Measurements from ENCODE around the gene EDN2.

EDN2 gene

DNA sequence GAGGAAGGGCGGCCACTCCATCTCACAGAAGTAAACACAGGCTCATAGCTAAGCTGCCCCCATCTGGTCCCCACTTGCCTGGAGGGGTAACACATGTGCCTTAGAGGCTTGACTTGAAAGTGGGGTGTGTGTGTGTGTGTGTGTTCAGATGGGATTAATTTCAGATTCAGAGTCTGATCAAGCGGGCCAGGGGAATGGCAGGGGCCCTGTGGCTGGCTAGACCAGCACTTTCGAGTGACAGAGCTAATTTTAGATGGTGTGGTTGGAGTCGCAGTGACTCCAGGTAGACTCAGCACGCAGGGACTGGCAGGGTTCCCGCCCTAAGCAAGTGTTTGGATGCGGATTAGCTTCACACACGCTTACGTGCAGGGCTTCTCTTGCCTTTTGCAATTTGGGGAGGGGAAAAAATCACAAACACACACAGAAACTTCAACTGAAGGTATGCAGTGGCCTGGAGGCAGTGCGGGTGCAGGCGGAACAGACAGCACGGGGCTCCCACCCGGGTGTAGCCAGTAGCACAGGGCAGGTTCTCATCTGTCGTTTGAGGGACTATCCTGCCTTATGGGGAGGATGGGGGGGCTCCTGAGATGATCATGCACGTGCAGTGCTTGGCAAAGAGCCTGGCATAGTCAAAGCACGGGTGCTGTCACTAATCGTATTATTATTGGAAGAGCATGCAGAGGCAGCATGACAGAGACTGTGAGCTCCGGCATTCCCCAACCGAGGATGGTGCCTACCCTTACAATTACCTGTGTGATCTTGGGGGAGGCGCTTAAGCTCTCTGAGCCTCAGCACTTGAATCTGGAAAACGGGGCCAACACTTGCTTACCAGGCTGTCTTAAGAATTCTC, 1.3 kb downstream of the EDN2 start:
- no peak for DNase-seq (ENCODE audit: low read depth)

DNA sequence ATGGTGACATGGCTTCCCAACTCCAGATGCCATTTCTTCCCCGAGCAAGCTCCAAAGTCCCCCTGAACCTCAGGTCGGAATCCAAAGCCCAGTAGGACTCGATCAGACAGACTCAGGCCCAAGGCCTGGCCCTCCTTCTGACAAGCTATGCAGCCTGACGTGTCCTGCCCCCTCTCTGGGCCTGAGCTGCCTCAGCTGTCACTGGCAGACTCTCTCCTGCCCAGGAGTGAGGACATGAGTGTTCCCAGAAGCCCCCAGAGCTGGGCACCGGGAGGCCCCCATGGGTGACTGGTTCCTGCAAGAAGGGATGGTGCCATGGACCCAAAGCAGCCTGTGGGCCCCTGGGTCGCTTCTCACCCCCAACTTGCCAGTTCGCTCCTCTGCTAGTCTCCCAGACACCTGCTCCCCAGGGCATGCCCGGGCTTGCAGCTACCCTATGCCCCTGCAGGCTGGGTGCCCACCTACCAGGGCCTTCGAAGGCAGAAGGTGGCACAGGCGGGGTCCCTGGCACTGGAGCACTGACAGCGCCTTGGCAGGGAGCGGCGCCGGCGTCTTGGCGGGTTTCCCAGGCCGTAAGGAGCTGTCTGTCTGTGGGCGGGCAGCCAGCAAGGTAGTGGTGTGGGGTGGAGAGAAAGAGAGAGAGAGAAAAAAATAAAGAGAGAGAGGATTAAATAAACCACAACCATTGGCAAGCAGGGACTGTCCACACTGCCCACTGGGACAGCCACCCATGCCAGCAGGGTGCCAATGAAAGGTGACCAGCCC, 2.3 kb downstream of the EDN2 start:
- no peak for DNase-seq (ENCODE audit: low read depth)

- no peak for DNase-seq (ENCODE audit: low read depth)
Observed at GRCh38 chr1:41481109-41481775, 3.2 kb downstream of the EDN2 start.

GRCh38 chr1:41480204-41481108, 4.0 kb downstream of the EDN2 start:
- DNase-seq (ENCODE audit: low read depth): no peak

DNA sequence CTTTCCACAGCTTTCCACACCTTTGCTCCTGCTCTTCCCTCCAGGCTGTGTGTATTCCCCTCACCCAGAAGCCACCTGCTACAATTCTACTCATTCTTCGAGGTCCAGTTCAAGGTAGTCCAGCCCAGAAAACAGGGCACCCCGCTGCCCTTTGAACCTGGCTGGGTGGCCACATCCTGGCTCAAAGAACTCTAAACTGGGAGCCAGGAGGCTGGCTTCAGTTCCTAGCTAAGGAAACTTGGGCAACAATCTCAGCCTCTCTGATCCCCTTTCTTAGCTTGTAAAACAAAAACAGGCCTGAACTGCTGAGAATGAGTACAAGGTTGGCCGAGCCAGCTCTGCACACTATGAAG, 4.7 kb downstream of the EDN2 start:
- DNase-seq (ENCODE audit: low read depth): no peak

GRCh38 chr1:41479000-41479807, 5.3 kb downstream of the EDN2 start:
- DNase-seq (ENCODE audit: low read depth): no peak

DNA sequence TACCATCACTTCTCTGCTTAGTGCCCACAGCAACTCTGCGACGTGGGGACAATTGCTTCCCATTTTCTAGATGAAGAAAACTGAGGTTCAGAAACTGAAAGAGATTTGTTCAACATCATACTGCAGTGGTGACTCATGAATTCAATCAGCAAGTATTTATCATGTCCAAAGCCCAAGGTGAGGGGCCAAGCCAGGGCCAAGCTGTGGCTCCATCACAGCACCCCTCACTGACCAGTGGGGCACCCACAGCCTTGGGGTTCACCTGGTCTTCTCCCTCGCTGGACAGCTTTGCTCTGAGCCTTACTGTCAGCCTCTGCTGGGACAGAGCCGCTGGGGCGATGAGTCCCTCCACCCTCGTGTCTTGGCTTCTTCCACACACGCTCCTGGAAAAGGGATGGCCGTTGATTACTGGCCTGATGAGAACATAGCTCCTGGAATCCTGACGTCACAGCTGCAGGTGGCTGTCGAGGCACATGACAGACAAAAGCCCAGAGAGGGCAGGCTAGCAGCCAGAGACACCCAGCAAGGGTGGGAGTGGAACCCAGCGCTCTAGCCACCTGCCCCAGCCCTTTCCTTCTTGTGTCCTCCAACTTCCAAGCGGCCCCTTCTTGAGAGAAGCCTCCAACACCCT, 6.2 kb downstream of the EDN2 start:
- DNase-seq (ENCODE audit: low read depth): no peak

DNA sequence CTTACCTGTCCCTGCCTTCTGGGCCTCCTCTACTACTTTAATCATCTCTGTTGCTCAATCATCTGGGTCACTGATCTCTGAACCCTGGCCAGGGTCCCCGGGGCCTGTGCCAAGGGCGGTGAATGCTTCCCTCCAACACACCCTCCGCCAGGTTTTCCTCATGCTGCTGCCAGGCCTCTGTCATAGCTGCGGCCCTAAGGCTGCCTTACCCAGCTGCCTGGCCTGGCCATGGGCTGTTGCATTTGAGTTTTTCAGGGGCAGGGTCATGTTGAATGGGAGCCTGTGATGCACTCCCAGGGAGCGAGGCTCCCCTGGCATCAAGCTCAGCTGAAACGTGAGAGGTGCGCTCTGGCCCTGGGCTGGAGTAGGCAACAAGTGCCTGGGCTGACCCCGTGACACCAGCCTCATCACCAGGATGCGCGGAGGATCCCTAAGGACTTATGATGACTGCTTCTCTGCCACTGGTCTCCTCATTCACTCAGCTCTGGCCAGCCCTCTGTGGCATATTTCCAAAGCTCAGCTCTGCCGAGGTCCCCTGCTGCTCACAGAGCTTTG, 7.6 kb downstream of the EDN2 start:
- DNase-seq (ENCODE audit: low read depth): no peak

DNA sequence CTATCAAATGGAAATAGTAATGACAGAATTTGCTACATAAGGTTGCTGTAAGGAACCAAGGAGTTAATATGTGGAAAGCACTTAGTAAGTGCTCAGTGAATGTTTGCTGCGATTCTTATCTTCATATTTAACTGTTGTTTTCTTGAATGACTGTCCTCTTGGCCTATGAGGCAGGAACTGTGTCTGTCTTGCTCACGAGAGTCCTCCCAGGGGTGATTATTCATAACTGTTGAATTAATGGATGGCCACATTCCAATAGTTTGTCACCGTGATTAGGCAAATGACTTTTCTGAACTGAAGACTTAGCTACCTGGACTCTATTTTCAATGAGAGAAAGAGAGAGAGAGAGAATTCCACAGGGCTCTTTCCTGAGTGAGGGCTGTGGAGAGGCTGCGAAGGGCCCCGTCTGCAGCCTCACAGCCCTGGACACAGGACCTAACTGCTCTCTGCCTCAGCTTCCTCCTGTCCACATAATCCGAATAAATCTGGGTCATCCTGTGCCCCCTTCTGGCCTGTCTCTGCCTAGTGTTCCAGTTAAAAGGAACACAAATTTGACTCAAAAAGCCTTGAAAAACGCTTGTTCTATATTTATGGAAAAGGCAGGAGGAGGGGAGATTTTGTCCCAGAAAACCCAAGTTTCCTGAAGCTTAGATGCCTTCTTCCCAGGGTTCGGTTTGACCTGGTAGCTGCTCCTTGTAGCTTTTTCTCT, 8.5 kb downstream of the EDN2 start:
- no peak for DNase-seq (ENCODE audit: low read depth)

DNA sequence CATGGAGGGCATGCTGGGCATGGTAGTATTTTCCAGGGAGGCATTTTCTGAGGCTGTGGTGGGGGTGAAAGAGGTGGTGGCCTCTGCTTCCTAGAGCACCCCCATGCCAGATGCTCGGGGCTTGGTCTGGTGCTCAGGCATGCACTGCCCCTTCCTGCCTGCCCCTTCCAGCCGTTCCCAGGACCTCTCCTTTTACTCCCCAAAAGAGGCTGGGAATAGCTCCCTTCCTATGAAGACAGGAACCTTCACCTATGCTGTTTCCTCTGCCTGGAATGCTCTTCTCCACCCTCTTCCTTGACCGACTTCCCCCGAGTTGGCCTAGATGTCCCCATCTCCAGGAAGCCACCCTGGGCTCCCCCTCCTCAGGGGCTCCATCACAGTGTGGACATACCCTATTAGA, 9.1 kb downstream of the EDN2 start:
- no peak for DNase-seq (ENCODE audit: low read depth)

GRCh38 chr1:41474490-41475271, 9.8 kb downstream of the EDN2 start:
- no peak for DNase-seq (ENCODE audit: low read depth)

GRCh38 chr1:41473738-41474362, 10.6 kb downstream of the EDN2 start:
- no peak for DNase-seq (ENCODE audit: low read depth)

DNA sequence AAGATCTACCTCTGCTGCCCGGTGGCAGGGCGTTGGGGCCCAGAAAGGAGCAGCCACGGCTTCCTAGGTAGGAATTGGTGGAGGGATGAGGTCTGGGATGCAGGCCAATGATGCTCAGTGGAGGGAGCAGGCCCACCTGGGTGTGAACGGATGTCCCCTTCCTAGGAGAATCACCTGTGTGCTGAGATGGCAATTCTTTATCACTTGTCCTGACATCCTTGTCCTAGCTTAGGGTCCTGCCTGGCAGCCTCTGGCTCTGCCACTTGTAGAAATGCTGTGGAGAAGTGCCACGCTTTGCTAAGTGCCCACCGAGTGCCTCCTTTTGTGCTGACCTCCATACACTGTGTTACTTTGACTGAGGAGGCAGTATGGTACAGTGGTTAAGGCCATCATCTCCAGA, 12.8 kb downstream of the EDN2 start:
- DNase-seq (ENCODE audit: low read depth): no peak

GRCh38 chr1:41469706-41470105, 14.8 kb downstream of the EDN2 start:
- DNase-seq (ENCODE audit: low read depth): no peak

DNA sequence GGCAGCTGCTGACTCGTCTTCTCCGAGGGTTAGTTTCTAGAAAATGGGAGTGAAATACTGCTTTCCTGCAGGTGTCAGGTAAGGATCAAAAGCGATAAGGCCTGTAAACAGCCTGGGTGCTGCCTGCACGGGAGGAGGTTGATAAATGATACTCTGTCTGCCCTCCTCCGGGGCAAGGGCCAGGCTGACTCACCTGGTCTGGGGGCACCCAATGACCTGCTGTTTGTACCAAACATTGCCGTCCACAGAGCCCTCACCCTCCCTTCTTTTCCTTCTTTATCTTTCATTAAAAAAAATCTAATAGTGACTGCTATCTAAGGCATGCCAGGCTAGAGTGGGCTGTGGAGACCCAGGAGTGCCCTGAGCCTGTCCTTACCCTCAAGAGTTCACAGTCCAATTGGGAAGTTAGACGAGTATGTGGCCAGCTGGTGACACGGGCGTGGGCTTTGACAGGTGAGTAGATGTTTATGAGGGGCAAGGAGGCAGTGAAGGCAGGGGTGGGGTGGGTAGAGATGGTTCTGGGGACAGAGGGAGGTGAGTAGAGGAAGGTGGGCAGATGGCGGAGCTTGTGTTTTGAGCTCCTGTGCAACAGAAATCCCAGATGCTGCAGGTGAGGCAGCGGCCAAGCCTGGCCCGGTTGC, 16.2 kb downstream of the EDN2 start:
- no peak for DNase-seq (ENCODE audit: low read depth)

DNA sequence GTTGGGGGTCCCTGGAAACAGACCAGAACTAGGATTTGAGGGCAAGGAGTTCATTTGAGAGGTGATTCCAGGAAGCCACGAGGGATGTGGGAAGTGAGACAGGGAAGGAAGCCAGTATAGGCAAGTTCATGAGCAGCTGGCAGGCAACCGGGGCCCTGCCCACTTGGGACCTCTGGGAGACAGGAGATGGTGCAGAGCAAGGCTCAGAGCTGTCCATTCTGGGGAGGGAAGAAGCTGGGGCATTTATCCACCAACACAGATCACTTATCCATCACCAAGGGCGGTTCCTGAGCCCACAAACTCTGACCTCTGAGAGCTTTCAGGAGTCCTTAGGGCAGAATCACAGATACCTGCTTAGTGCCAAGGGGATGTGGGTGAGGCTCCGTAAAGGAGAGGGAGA, 16.8 kb downstream of the EDN2 start:
- no peak for DNase-seq (ENCODE audit: low read depth)

DNA sequence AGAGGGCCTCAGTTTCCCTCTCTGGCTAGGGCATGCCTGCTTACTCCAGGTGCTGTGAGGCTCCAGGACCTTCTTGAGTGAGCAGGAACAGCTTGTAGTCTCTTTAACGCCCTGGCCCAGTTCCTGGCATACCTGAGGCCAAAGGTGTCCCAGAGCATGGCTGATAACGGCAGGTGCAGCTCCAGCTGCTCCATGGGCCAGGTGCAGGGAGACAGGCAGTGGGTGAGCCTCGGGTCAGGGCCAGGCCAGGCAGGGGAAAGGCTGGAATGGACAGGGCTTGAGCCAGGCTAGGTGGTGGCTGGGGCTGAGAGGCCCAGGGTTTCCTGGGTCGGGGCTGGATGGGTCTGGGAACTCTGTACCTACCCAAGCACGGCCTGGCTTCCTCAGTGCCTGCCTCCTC, 18.3 kb downstream of the EDN2 start:
- no peak for DNase-seq (ENCODE audit: low read depth)

- DNase-seq (ENCODE audit: low read depth): no peak
Observed at GRCh38 chr1:41465741-41466140, 18.7 kb downstream of the EDN2 start.
